Measurements from ENCODE around the gene KRTAP12-1.

DNA sequence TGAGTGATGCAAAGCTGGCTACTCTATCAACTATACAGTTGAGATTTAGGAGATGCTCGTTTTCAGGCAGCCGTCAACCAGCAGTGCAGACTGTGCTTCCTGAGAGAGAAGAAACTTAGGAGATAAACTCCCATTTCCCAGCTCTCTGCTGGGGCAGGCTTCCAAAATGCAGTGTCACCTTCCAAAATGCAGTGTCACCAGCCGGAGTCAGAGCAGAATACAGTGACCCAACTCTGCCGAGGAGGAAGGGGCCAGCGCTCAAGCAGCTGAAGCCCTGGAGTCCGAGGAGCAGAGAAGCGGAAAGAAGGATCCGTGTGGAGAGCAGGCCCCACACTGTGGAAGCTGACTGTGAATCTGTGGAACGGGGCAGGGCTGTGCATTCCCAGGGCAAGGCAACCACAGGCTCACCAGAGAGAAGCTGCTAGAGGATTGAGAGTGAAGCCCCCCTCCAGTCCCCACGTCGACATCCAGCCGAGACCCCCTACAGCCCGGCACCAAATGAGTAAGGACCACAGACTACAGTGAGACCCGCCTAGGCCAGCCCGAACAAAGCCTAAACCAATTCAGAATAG lies 703 bp upstream of the KRTAP12-1 start:
- TF ChIP-seq, protein P1, sequence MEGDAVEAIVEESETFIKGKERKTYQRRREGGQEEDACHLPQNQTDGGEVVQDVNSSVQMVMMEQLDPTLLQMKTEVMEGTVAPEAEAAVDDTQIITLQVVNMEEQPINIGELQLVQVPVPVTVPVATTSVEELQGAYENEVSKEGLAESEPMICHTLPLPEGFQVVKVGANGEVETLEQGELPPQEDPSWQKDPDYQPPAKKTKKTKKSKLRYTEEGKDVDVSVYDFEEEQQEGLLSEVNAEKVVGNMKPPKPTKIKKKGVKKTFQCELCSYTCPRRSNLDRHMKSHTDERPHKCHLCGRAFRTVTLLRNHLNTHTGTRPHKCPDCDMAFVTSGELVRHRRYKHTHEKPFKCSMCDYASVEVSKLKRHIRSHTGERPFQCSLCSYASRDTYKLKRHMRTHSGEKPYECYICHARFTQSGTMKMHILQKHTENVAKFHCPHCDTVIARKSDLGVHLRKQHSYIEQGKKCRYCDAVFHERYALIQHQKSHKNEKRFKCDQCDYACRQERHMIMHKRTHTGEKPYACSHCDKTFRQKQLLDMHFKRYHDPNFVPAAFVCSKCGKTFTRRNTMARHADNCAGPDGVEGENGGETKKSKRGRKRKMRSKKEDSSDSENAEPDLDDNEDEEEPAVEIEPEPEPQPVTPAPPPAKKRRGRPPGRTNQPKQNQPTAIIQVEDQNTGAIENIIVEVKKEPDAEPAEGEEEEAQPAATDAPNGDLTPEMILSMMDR (IDR thresholded peaks at IDR 0.05): no peak
- TF ChIP-seq POLR2A (IDR thresholded peaks at IDR 0.05): no peak

All from body of pancreas (tissue), 4 donors.